ENCODE data around the gene RICTOR.

DNA sequence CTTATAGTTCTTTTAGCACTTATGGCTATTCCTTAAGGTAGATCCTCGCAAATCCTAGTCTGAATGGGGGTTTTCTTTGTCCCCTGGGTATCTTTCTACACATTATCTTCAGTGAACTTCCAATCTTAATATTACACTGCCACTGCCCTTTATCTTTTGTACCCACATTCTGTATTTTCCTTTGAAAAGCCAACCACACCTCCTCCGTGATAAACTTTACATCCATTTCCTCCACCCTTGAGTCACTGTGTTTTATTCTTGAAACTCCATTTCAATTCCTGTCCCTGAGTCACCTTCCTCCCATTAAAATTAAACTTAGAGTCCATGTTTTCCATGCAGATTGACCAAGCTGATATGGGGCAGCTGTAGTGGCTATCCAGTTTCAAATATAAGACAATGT is 43.2 kb upstream of the RICTOR start:
- TF ChIP-seq, protein P1, sequence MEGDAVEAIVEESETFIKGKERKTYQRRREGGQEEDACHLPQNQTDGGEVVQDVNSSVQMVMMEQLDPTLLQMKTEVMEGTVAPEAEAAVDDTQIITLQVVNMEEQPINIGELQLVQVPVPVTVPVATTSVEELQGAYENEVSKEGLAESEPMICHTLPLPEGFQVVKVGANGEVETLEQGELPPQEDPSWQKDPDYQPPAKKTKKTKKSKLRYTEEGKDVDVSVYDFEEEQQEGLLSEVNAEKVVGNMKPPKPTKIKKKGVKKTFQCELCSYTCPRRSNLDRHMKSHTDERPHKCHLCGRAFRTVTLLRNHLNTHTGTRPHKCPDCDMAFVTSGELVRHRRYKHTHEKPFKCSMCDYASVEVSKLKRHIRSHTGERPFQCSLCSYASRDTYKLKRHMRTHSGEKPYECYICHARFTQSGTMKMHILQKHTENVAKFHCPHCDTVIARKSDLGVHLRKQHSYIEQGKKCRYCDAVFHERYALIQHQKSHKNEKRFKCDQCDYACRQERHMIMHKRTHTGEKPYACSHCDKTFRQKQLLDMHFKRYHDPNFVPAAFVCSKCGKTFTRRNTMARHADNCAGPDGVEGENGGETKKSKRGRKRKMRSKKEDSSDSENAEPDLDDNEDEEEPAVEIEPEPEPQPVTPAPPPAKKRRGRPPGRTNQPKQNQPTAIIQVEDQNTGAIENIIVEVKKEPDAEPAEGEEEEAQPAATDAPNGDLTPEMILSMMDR (IDR thresholded peaks at IDR 0.05) = no peak
- TF ChIP-seq POLR2A (IDR thresholded peaks at IDR 0.05) = no peak

All from esophagus squamous epithelium (tissue), 4 donors.